GM12873 (cell line): ENCODE results near the gene MINK1.
A peak's percentile ranks its signal among the peaks of the same experiment; 100 is the strongest.

Experiments
- CTCF ChIP-seq: IDR thresholded peaks from 2 replicates; pipeline ENCODE4 v1.5.1; 2012; ENCODE audit warnings: low read depth, mild to moderate bottlenecking, moderate library complexity, low read length, control low read depth; ENCODE audit not compliant: insufficient read depth; ENCODE audit errors: missing control alignments

The MINK1 gene

GRCh38 chr17:4908711-4909496 lies 75.8 kb downstream of the MINK1 start:
- peak; percentile 85 for TF ChIP-seq CTCF

GRCh38 chr17:4913994-4914393 lies 80.9 kb downstream of the MINK1 start:
- no peak for TF ChIP-seq CTCF

- no peak for TF ChIP-seq CTCF
Observed at GRCh38 chr17:4919511-4920047, 86.4 kb downstream of the MINK1 start.

- no peak for TF ChIP-seq CTCF
Observed at GRCh38 chr17:4920351-4921048, 87.4 kb downstream of the MINK1 start.

GRCh38 chr17:4921320-4921719 lies 88.2 kb downstream of the MINK1 start:
- no peak for TF ChIP-seq CTCF

- TF ChIP-seq CTCF = no peak
Observed at GRCh38 chr17:4928881-4929280, 95.7 kb downstream of the MINK1 start.

GRCh38 chr17:4931963-4932362 lies 98.8 kb downstream of the MINK1 start, which contains the start of gene GP1BA:
Gene GP1BA (plus strand): TSS chr17:4932277. CDS start chr17:4932605, 328 bp downstream.
- no peak for TF ChIP-seq CTCF
